NB4 (cell line): Measurements from ENCODE around the gene TRMU.

Experiments used
- MYC ChIP-seq: IDR thresholded peaks from 2 replicates; pipeline ENCODE4 v1.6.1; 2011; ENCODE audit warnings: low read depth, low read length
- POLR2A ChIP-seq: IDR thresholded peaks from 2 replicates; pipeline ENCODE4 v1.6.1; 2011; ENCODE audit warnings: mild to moderate bottlenecking; ENCODE audit not compliant: insufficient read length; ENCODE audit errors: extremely low read depth
- TF ChIP-seq, protein P1 (sequence below): IDR thresholded peaks from one replicate; pipeline ENCODE4 v1.5.1; 2012; ENCODE audit warnings: low read depth, low read length
- TF ChIP-seq, protein P2 (sequence below): IDR thresholded peaks from 2 replicates; pipeline ENCODE4 v1.6.1; 2011; ENCODE audit warnings: low read depth, low read length

DNA sequence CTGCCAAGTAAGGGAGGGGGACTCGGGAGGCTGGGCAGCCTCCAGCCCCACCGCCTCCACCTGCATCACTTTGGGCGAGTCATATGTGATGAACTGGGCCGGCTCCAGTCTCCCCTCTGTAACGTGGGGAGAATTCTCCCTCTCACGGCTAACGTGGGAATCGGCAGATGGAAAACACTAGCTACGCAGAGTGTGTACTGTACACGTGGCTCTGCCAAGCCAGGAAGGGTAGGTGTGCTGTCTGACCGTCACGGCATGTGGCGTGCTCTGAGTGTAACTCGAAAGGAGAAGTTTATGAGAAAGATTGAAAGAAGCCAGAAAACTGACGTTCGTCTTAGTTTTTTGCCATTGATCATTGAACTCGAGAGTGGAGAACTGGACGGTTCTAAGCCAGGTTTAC is 13.7 kb downstream of the TRMU start:
- TF ChIP-seq, protein P1, sequence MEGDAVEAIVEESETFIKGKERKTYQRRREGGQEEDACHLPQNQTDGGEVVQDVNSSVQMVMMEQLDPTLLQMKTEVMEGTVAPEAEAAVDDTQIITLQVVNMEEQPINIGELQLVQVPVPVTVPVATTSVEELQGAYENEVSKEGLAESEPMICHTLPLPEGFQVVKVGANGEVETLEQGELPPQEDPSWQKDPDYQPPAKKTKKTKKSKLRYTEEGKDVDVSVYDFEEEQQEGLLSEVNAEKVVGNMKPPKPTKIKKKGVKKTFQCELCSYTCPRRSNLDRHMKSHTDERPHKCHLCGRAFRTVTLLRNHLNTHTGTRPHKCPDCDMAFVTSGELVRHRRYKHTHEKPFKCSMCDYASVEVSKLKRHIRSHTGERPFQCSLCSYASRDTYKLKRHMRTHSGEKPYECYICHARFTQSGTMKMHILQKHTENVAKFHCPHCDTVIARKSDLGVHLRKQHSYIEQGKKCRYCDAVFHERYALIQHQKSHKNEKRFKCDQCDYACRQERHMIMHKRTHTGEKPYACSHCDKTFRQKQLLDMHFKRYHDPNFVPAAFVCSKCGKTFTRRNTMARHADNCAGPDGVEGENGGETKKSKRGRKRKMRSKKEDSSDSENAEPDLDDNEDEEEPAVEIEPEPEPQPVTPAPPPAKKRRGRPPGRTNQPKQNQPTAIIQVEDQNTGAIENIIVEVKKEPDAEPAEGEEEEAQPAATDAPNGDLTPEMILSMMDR = no peak
- TF ChIP-seq POLR2A = no peak
- no peak for TF ChIP-seq MYC
- TF ChIP-seq, protein P2, sequence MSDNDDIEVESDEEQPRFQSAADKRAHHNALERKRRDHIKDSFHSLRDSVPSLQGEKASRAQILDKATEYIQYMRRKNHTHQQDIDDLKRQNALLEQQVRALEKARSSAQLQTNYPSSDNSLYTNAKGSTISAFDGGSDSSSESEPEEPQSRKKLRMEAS = no peak
